BLaER1 treated with 17β-estradiol and CSF1 and Interleukin-3, amounts not matched to agents 10 nM and 100 nM (cell line): ENCODE measurements around the gene ITGA2B.
"Not testable (repeated sequence)": the region's sequence is repeated elsewhere in the genome, so short reads cannot be mapped to it uniquely, and the experiment has no call there.

ENCODE experiments used
- H3K27ac ChIP-seq, 11 experiments: shearing (Covaris generic); formaldehyde crosslinking; 2 replicates each; pipeline ENCODE4 v1.8.1; 2022
- H3K27me3 ChIP-seq, 11 experiments: shearing (Covaris generic); formaldehyde crosslinking; 2 replicates each; pipeline ENCODE4 v1.8.1; 2022
- H3K36me3 ChIP-seq, 11 experiments: shearing (Covaris generic); formaldehyde crosslinking; 2 replicates each; pipeline ENCODE4 v1.8.1; 2022
- H3K4me1 ChIP-seq, 10 experiments: shearing (Covaris generic); formaldehyde crosslinking; 2 replicates each; pipeline ENCODE4 v1.8.1; 2022
- H3K4me2 ChIP-seq, 11 experiments: shearing (Covaris generic); formaldehyde crosslinking; 2 replicates each; pipeline ENCODE4 v1.8.1; 2022
- H3K4me3 ChIP-seq, 10 experiments: shearing (Covaris generic); formaldehyde crosslinking; 2 replicates each; pipeline ENCODE4 v1.8.1; 2022
- H3K9ac ChIP-seq, 11 experiments: shearing (Covaris generic); formaldehyde crosslinking; 2 replicates each; pipeline ENCODE4 v1.8.1; 2022
- H3K9me3 ChIP-seq, 11 experiments: shearing (Covaris generic); formaldehyde crosslinking; replicated peaks in 1 of 11; 2 replicates each; pipeline ENCODE4 v1.8.1; 2022
- H4K20me1 ChIP-seq, 11 experiments: shearing (Covaris generic); formaldehyde crosslinking; 2 replicates each; pipeline ENCODE4 v1.8.1; 2022
- Cebpa-rat ChIP-seq, 11 experiments: shearing (Covaris generic); IDR thresholded peaks; 2 replicates each; pipeline ENCODE4 v1.8.1; 2022

ITGA2B gene

DNA sequence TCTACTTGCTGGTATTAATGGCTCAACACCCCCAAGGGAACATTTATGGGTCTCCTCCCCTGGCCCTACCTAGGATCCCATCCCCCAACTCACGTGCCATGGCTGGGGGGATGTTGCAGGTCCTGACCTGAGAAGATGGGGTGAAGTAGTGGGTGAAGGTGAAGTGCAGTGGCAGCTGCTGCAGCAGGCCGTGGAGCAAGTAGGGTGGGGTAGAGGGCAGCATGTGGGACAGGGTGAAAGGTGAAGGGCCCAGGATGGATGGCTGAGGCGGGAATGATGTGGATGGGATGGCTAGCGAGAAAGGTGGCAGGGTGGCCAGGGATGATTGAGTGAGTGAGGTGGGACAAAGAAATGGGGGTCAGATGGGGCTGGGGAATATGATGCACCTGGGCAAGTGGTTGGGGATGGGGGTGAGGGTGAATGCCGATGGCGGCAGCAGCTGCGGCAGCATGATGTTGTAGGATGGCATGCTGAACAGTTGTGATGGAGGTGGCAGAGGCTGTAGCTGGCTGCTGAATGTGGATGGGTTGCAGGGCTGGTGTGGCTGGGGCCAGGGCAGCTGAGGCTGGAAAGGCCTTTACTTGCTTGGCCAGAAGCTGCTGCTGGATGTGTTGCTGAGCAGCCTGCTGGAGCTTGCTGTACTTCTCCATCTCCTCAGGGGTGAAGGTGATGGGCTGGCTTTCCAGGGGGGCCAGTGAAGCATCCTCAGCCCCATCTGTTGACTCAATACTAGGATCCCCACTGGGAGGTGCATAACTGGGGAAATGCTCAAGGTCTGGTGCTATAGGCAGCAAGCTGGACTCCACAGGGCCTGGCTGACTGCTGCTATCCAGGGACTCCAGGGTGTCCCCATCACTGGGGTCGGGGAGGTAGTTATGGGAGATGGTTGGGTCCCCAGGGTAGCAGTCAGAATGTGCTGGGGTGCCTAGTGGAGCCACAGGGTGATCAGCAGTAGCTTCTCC is 8.3 kb upstream of the ITGA2B start:
- Histone ChIP-seq H3K36me3 (peaks cover 59 to 76% (median 70%) of the 10 kb centered on the region in 11 experiments), H3K27me3 (no peaks in the 10 kb centered on the region), H3K4me2 (peak overlapping the region in 7 of 11 experiments; percentile 63 to 94 (median 86); a peak in 11 of 22 replicates), H3K4me1 (peaks cover 4 to 48% (median 42%) of the 10 kb centered on the region in 10 experiments; a peak in 17 of 20 replicates), H4K20me1 (peaks cover 0 to 34% (median 18%) of the 10 kb centered on the region in 11 experiments; a peak in 9 of 22 replicates), H3K9ac (no peak overlapping the region), H3K27ac (no peak overlapping the region), H3K4me3 (no peak overlapping the region), H3K9me3 (no peaks in the 10 kb centered on the region)
- TF ChIP-seq Cebpa-rat (IDR thresholded peaks at IDR 0.05), result no peak

DNA sequence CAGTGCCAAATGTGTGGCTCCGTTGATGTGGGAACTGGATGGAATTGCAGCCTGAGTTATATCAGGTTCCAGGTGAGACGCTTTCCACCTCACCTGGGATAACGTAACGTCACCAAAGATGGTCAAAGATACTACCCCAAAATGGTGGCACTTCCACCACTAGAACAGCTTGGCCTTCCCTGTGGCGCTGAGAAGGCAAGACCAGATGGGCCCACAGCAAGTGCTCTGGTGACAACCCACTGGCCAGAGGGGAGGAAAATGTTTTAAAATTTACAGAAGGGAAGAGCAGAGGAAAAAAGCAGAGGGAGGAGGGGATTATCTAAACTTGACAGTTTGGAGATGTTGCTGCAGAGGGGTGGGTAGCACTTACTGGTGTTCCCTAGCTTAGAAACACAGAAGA is 7.5 kb upstream of the ITGA2B start:
- H3K4me2 ChIP-seq, result no peak overlapping the region
- peaks cover 50 to 68% (median 62%) of the 10 kb centered on the region in 11 experiments for H3K36me3 ChIP-seq
- H3K27ac ChIP-seq, result no peak overlapping the region

DNA sequence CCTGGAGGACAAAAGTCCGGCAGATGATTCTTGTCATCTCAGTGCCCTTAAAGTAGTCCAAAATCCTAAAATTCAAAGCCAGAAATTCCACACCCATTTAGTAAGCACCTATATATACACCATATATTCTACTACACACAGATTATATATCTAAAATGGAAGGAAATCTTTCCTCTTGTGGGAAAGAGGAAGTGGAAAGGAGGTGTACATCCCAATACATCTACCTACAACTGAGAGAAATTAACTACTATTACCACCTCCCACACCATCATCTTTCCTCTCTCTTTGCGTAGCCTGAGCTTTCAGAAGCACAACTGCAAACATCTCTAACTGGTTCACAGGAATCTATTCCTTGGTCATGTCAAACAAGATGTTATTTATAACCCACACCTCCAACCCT is 5.4 kb upstream of the ITGA2B start:
- TF ChIP-seq Cebpa-rat (IDR thresholded peaks at IDR 0.05), result no peak
- Histone ChIP-seq H3K27ac (no peak overlapping the region), H3K9ac (no peak overlapping the region), H3K4me3 (no peak overlapping the region), H3K9me3 (no peaks in the 10 kb centered on the region), H3K36me3 (peaks cover 33 to 47% (median 42%) of the 10 kb centered on the region in 11 experiments), H3K27me3 (no peaks in the 10 kb centered on the region), H3K4me2 (no peak overlapping the region), H3K4me1 (peaks cover 11 to 32% (median 29%) of the 10 kb centered on the region in 10 experiments), H4K20me1 (peaks cover 0 to 31% (median 17%) of the 10 kb centered on the region in 11 experiments; a peak in 8 of 22 replicates)

More for the DNA sequence above, 7.5 kb upstream of the ITGA2B start:
- H3K27me3 ChIP-seq, result no peaks in the 10 kb centered on the region
- H3K4me3 ChIP-seq, result no peak overlapping the region
- no peaks in the 10 kb centered on the region for H3K9me3 ChIP-seq
- H3K4me1 ChIP-seq, result peaks cover 4 to 40% (median 39%) of the 10 kb centered on the region in 10 experiments; a peak in 17 of 20 replicates
- no peak overlapping the region for H3K9ac ChIP-seq
- H4K20me1 ChIP-seq, result peaks cover 0 to 34% (median 18%) of the 10 kb centered on the region in 11 experiments; a peak in 9 of 22 replicates
- no peak for TF ChIP-seq Cebpa-rat (IDR thresholded peaks at IDR 0.05)

DNA sequence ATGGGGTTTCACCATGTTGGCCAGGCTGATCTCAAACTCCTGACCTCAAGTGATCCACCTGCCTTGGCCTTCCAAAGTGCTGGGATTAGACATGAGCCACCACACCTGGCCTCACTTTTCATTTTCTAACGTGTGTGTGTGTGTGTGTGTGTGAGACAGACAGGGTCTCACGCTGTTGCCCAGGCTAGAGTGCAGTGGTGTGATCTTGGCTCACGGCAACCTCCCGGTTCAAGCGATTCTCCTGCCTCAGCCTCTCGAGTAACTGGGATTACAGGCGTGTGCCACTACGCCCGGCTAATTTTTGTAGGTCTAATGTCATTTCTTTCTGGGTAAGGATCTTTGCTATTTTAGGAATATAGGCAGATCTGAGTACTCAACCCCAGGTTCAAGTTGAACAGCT is 4.7 kb upstream of the ITGA2B start:
- H3K9ac ChIP-seq, H3K4me3 ChIP-seq, H3K9me3 ChIP-seq, H3K4me2 ChIP-seq, H3K27me3 ChIP-seq, H3K27ac ChIP-seq: not testable (repeated sequence)
- peaks cover 18 to 31% (median 29%) of the 10 kb centered on the region in 10 experiments for H3K4me1 ChIP-seq
- peaks cover 26 to 40% (median 35%) of the 10 kb centered on the region in 11 experiments for H3K36me3 ChIP-seq
- peaks cover 0 to 23% (median 10%) of the 10 kb centered on the region in 11 experiments; a peak in 8 of 22 replicates for H4K20me1 ChIP-seq

DNA sequence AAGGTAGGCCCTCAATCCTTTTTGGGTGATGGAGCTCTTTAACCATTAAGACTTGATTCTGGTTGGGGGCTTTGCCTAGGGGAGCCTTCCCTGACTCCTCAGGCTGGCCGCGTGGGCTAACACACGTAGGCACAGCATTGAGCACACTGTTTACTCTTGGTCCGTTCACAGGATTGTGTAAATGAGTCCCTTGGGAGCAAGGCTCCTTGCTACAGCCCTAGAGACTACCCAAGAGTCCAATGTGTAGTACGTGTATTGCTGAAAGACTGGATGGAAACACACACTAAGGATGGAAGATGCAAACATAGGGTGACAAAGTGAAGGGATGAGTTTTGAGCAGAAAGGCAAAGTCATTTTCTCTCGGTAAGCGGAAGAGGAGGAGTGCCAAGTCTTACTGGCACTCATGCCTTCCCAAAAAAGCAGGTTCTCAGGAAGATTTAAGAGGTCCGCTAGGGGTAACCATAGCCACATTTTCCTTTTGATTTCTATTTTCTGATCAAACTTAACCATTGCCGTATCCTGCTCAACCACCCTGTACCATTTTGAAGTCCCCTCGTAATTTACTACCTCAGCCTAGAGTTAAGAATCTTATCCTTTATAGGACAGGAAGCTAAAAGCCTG is 911 bp upstream of the ITGA2B start:
- peak overlapping the region in 3 of 11 experiments; percentile 5 to 13 (median 8); a peak in 2 of 22 replicates for H3K9ac ChIP-seq
- no peaks in the 10 kb centered on the region for H3K27me3 ChIP-seq
- H3K4me1 ChIP-seq, result peaks cover 25 to 31% (median 28%) of the 10 kb centered on the region in 10 experiments
- no peaks in the 10 kb centered on the region for H4K20me1 ChIP-seq
- H3K4me3 ChIP-seq, result no peak overlapping the region
- H3K9me3 ChIP-seq, result no peaks in the 10 kb centered on the region
- TF ChIP-seq Cebpa-rat (IDR thresholded peaks at IDR 0.05), result no peak
- peak overlapping the region in 9 of 11 experiments; percentile 2 to 72 (median 58); a peak in 14 of 22 replicates for H3K27ac ChIP-seq
- peak overlapping the region; percentile 55 to 91 (median 77) for H3K4me2 ChIP-seq
- peaks cover 0 to 4% (median under 1%) of the 10 kb centered on the region in 11 experiments; a peak in 3 of 22 replicates for H3K36me3 ChIP-seq

DNA sequence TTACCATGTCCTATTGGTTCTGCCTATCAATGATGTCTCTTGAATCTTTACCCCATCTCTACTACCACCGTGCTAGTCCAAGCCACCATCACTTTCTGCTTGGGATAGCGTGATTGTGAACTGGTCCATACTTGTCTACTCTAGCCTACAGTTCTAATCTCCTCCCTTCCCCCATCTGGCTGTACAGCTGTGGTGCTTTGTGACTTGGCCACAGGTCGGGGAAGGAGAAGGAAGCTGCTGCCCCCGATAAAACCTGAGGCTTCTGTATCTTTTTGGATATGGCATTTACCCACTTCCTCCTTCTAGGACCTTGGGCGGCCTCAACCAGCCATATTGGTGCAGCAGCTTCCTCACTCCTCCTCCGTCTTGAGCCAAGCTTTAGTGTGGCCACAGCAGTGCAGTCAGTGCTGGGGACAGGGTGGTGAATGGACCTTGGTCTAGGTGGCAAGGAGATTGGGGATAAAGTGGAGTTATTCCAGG is 314 bp upstream of the ITGA2B start:
- peak overlapping the region in 3 of 11 experiments; percentile 5 to 13 (median 8); a peak in 2 of 22 replicates for H3K9ac ChIP-seq
- H3K4me1 ChIP-seq, result peaks cover 28 to 33% (median 32%) of the 10 kb centered on the region in 10 experiments
- H3K4me2 ChIP-seq, result peak overlapping the region; percentile 55 to 91 (median 77)
- H4K20me1 ChIP-seq, result no peaks in the 10 kb centered on the region
- H3K9me3 ChIP-seq, result no peaks in the 10 kb centered on the region
- no peak overlapping the region for H3K4me3 ChIP-seq
- peaks cover 0 to 4% (median 0%) of the 10 kb centered on the region in 11 experiments; a peak in 1 of 22 replicates for H3K36me3 ChIP-seq
- TF ChIP-seq Cebpa-rat (IDR thresholded peaks at IDR 0.05), result no peak
- no peaks in the 10 kb centered on the region for H3K27me3 ChIP-seq
- H3K27ac ChIP-seq, result peak overlapping the region in 9 of 11 experiments; percentile 2 to 72 (median 58); a peak in 14 of 22 replicates

DNA sequence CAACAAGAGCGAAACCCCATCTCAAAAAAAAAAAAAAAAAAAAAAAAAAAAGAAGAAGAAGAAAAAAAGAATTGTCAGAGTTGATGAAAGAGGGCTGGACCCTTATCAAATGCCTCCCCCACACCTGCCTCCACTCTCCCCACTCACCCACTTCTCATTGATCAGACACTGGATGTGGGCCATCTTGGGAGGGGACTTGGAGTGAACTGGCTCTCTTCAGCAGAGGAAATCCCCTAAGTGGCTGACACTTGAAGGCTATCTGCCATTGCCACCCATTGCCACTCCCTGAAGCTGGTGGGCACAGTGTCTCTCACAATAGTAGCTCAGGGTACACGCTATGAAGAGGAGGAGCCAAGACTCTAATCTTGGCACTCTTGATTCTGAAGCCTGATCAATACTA is 1.6 kb downstream of the ITGA2B start:
- Histone ChIP-seq H3K36me3 (no peaks in the 10 kb centered on the region), H3K4me2 (no peak overlapping the region), H3K27me3 (no peaks in the 10 kb centered on the region), H3K9ac (no peak overlapping the region), H3K9me3 (no peaks in the 10 kb centered on the region), H4K20me1 (no peaks in the 10 kb centered on the region), H3K4me1 (peaks cover 30 to 37% (median 35%) of the 10 kb centered on the region in 10 experiments), H3K4me3 (no peak overlapping the region), H3K27ac (no peak overlapping the region)
- TF ChIP-seq Cebpa-rat (IDR thresholded peaks at IDR 0.05), result no peak

DNA sequence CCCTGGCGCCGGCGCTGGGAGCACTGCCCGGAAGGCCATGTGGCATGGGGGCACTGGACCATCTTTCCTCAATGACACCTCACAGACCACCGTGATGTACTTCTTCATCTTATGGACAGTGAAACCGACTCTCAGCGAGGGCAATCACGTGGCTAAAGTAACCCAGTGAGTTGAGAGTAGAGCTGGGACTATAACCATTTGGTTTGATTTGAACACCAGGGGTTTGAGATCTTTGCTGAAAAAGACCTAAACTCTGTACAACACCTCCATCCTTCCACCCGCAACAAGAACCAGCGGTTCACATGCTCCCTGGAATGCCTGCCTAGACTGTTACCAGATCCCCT is 3.3 kb downstream of the ITGA2B start:
- no peak for TF ChIP-seq Cebpa-rat (IDR thresholded peaks at IDR 0.05)

More for the DNA sequence above, 3.3 kb downstream of the ITGA2B start:
- 0 out of 22 replicates have a peak overlapping the region, but pooled peaks of 2 of the 11 experiments have one; percentile 54 to 63 for H3K27ac ChIP-seq
- H3K27me3 ChIP-seq, result no peaks in the 10 kb centered on the region
- H3K4me1 ChIP-seq, result peaks cover 27 to 47% (median 35%) of the 10 kb centered on the region in 10 experiments
- H3K9me3 ChIP-seq, result no peaks in the 10 kb centered on the region
- no peaks in the 10 kb centered on the region for H3K36me3 ChIP-seq
- H3K4me2 ChIP-seq, result peak overlapping the region; percentile 89 to 99 (median 94)
- peak overlapping the region in 9 of 11 experiments; percentile 71 to 80 (median 76); a peak in 12 of 22 replicates for H3K9ac ChIP-seq
- peak overlapping the region in 9 of 10 experiments; percentile 50 to 71 (median 63); a peak in 15 of 20 replicates for H3K4me3 ChIP-seq
- H4K20me1 ChIP-seq, result no peaks in the 10 kb centered on the region
